ENCODE data around the gene BCL2L13.

DNA sequence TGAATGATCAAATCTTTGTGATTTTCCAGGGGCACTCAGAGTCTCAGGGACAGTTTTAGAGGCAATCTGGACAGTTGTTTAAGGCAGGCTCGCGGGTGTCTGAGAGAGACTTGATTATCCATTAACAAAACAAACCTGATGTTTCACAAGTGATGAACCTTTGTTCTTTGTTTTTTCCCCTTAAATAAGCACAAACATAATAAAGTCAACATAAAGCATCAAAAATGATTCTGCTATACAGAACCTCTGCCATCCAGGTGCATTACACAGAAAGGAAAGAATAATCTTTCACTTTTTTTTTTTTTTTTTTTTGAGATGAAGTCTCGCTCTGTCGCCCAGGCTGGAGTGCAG lies 122.6 kb downstream of the BCL2L13 start:
- TF ChIP-seq EZH2 (IDR thresholded peaks at IDR 0.05; ENCODE audit: low read length), result no peak
- TF ChIP-seq, protein P1, sequence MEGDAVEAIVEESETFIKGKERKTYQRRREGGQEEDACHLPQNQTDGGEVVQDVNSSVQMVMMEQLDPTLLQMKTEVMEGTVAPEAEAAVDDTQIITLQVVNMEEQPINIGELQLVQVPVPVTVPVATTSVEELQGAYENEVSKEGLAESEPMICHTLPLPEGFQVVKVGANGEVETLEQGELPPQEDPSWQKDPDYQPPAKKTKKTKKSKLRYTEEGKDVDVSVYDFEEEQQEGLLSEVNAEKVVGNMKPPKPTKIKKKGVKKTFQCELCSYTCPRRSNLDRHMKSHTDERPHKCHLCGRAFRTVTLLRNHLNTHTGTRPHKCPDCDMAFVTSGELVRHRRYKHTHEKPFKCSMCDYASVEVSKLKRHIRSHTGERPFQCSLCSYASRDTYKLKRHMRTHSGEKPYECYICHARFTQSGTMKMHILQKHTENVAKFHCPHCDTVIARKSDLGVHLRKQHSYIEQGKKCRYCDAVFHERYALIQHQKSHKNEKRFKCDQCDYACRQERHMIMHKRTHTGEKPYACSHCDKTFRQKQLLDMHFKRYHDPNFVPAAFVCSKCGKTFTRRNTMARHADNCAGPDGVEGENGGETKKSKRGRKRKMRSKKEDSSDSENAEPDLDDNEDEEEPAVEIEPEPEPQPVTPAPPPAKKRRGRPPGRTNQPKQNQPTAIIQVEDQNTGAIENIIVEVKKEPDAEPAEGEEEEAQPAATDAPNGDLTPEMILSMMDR (optimal IDR thresholded peaks at IDR 0.05 in 1 of 3, IDR thresholded peaks at IDR 0.05 in 1 of 3, conservative IDR thresholded peaks at IDR 0.05 in 1 of 3; ENCODE audit: extremely low read depth in 1 of 3, insufficient read depth in 2 of 3, low read length in 3 of 3), result no peak
